ENCODE data around the gene DNAJB4. TPM values are rescaled to one million over a fixed set of nuclear protein-coding genes. Genes with fewer than 3 reads are reported as not detected.
A peak's percentile ranks its signal among the peaks of the same experiment; 100 is the strongest.
"Not testable (repeated sequence)": the region's sequence is repeated elsewhere in the genome, so short reads cannot be mapped to it uniquely, and the experiment has no call there.

The DNAJB4 gene
- total RNA-seq, 4 donors from 2014 or later = 74.1 to 123 (median 86.0) TPM

- H3K4me1 ChIP-seq = peaks cover 0 to 62% (median 2%) of the 10 kb centered on the region in 3 donors
- no peak for TF ChIP-seq EP300 (IDR thresholded peaks at IDR 0.05)
- TF ChIP-seq POLR2AphosphoS5 (IDR thresholded peaks at IDR 0.05) = no peak
- no peak for TF ChIP-seq CTCF (IDR thresholded peaks at IDR 0.05)
- no peak for TF ChIP-seq POLR2A (IDR thresholded peaks at IDR 0.05)
- no peaks in the 10 kb centered on the region for H3K27me3 ChIP-seq
- peak overlapping the region in 1 of 2 donors; percentile 23 for H3K4me3 ChIP-seq
- H3K36me3 ChIP-seq = peaks cover 0 to 30% of the 10 kb centered on the region in 2 donors
- ATAC-seq = no peak
- WGBS, 2 donors (ENCODE audit: low coverage in 1 of 2) = 37 to 81% methylated on average over 2 of the region's 2 CpGs
- H3K27ac ChIP-seq = peak overlapping the region in 3 of 4 donors; percentile 18 to 91 (median 56)
- H3K9me3 ChIP-seq = no peaks in the 10 kb centered on the region
These were observed 6.3 kb downstream of the DNAJB4 start for GRCh38 chr1:78011050-78011449.

GRCh38 chr1:78015148-78015547 lies 10.4 kb downstream of the DNAJB4 start:
- peak overlapping the region in 1 of 4 donors; percentile 5 for H3K27ac ChIP-seq
- TF ChIP-seq POLR2AphosphoS5 (IDR thresholded peaks at IDR 0.05) (no peak), POLR2A (IDR thresholded peaks at IDR 0.05) (no peak), EP300 (IDR thresholded peaks at IDR 0.05) (no peak), CTCF (IDR thresholded peaks at IDR 0.05) (no peak)
- peaks cover 0 to 52% of the 10 kb centered on the region in 2 donors for H3K36me3 ChIP-seq
- H3K4me1 ChIP-seq = peaks cover 0 to 41% (median 0%) of the 10 kb centered on the region in 3 donors
- no peaks in the 10 kb centered on the region for H3K27me3 ChIP-seq
- no peak overlapping the region for H3K4me3 ChIP-seq
- no peak for ATAC-seq
- no peaks in the 10 kb centered on the region for H3K9me3 ChIP-seq

- Histone ChIP-seq H3K36me3 (peaks cover 0 to 40% of the 10 kb centered on the region in 2 donors), H3K4me3 (no peak overlapping the region), H3K9me3 (no peaks in the 10 kb centered on the region), H3K27ac (no peak overlapping the region), H3K27me3 (no peaks in the 10 kb centered on the region), H3K4me1 (peaks cover 0 to 25% (median 0%) of the 10 kb centered on the region in 3 donors)
- ATAC-seq = no peak
- no peak for TF ChIP-seq POLR2A (IDR thresholded peaks at IDR 0.05)
- TF ChIP-seq EP300 (IDR thresholded peaks at IDR 0.05) = no peak
- no peak for TF ChIP-seq CTCF (IDR thresholded peaks at IDR 0.05)
- no peak for TF ChIP-seq POLR2AphosphoS5 (IDR thresholded peaks at IDR 0.05)
- WGBS, 2 donors (ENCODE audit: low coverage in 1 of 2) = 73 to 92% methylated on average over 1 of the region's 1 CpG
These were observed 14.3 kb downstream of the DNAJB4 start for GRCh38 chr1:78019024-78019423.

- not testable (repeated sequence) for ATAC-seq, H3K27me3 ChIP-seq, H3K9me3 ChIP-seq, H3K27ac ChIP-seq, H3K4me1 ChIP-seq, H3K4me3 ChIP-seq
- peaks cover 0 to 21% of the 10 kb centered on the region in 2 donors for H3K36me3 ChIP-seq
- WGBS, 2 donors (ENCODE audit: low coverage in 1 of 2) = 89 to 90% methylated on average over 2 to 3 of the region's 4 CpGs
These were observed 16.4 kb downstream of the DNAJB4 start for GRCh38 chr1:78021134-78021533.

GRCh38 chr1:78029793-78030192 lies 25.1 kb downstream of the DNAJB4 start:
- ATAC-seq = no peak
- WGBS, 2 donors (ENCODE audit: low coverage in 1 of 2) = 82 to 87% methylated on average over 4 of the region's 4 CpGs
- Histone ChIP-seq H3K36me3 (no peaks in the 10 kb centered on the region), H3K27me3 (no peaks in the 10 kb centered on the region), H3K4me1 (peaks cover 0 to 14% (median 4%) of the 10 kb centered on the region in 3 donors), H3K4me3 (no peak overlapping the region), H3K27ac (no peak overlapping the region), H3K9me3 (no peaks in the 10 kb centered on the region)
- TF ChIP-seq POLR2A (IDR thresholded peaks at IDR 0.05) (no peak), EP300 (IDR thresholded peaks at IDR 0.05) (no peak), CTCF (IDR thresholded peaks at IDR 0.05) (no peak), POLR2AphosphoS5 (IDR thresholded peaks at IDR 0.05) (no peak)
